22Rv1 (cell line): Measurements from ENCODE around the gene GIGYF1.

Experiments
- ZFX ChIP-seq: fragments of 450-650 bp; IDR thresholded peaks from 2 replicates; pipeline ENCODE4 v1.6.1; 2017; ENCODE audit warnings: antibody characterized with exemption, borderline replicate concordance
- TF ChIP-seq, protein P1 (sequence below): fragments of 450-650 bp; IDR thresholded peaks from 2 replicates; pipeline ENCODE4 v1.5.1; 2017; ENCODE audit warnings: mild to moderate bottlenecking

DNA sequence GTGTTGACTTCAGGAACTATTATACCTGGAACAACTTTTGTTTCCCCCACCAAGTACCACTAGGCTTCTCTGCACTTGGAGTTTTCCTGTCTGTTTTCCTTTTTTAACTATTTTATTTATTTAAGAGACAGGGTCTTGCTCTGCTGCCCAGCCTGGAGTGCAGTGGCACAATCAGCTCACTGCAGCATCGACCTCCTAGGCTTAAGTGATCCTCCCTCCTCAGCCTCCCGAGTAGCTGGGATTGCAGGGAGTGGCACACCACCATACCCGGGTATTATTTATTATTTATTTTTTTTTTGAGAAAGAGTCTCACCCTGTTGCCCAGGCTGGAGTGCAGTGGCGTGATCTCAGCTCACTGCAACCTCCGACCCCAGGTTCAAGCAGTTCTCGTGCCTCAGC, 2.1 kb upstream of the GIGYF1 start:
- TF ChIP-seq, protein P1, sequence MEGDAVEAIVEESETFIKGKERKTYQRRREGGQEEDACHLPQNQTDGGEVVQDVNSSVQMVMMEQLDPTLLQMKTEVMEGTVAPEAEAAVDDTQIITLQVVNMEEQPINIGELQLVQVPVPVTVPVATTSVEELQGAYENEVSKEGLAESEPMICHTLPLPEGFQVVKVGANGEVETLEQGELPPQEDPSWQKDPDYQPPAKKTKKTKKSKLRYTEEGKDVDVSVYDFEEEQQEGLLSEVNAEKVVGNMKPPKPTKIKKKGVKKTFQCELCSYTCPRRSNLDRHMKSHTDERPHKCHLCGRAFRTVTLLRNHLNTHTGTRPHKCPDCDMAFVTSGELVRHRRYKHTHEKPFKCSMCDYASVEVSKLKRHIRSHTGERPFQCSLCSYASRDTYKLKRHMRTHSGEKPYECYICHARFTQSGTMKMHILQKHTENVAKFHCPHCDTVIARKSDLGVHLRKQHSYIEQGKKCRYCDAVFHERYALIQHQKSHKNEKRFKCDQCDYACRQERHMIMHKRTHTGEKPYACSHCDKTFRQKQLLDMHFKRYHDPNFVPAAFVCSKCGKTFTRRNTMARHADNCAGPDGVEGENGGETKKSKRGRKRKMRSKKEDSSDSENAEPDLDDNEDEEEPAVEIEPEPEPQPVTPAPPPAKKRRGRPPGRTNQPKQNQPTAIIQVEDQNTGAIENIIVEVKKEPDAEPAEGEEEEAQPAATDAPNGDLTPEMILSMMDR, result no peak
- TF ChIP-seq ZFX, result no peak
